Measurements from ENCODE around the gene TMSB10. TPM values are rescaled to one million over a fixed set of nuclear protein-coding genes. Genes with fewer than 3 reads are reported as not detected.
"Not testable (repeated sequence)": the region's sequence is repeated elsewhere in the genome, so short reads cannot be mapped to it uniquely, and the experiment has no call there.

Gene TMSB10
- total and polyA plus RNA-seq, 2 experiments from 2014 or later: 834 to 2,942 TPM

GRCh38 chr2:84865181-84865783 lies 40.2 kb upstream of the TMSB10 start (continued):
- TF ChIP-seq, protein P1, sequence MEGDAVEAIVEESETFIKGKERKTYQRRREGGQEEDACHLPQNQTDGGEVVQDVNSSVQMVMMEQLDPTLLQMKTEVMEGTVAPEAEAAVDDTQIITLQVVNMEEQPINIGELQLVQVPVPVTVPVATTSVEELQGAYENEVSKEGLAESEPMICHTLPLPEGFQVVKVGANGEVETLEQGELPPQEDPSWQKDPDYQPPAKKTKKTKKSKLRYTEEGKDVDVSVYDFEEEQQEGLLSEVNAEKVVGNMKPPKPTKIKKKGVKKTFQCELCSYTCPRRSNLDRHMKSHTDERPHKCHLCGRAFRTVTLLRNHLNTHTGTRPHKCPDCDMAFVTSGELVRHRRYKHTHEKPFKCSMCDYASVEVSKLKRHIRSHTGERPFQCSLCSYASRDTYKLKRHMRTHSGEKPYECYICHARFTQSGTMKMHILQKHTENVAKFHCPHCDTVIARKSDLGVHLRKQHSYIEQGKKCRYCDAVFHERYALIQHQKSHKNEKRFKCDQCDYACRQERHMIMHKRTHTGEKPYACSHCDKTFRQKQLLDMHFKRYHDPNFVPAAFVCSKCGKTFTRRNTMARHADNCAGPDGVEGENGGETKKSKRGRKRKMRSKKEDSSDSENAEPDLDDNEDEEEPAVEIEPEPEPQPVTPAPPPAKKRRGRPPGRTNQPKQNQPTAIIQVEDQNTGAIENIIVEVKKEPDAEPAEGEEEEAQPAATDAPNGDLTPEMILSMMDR (conservative IDR thresholded peaks at IDR 0.05; ENCODE audit: low read depth in 2 of 2): peak; percentile 25 to 41; a peak in 3 of 4 replicates
- no peak for TF ChIP-seq CREB1 (CRISPR knock-in tag; IDR thresholded peaks at IDR 0.05; ENCODE audit: low read depth)

DNA sequence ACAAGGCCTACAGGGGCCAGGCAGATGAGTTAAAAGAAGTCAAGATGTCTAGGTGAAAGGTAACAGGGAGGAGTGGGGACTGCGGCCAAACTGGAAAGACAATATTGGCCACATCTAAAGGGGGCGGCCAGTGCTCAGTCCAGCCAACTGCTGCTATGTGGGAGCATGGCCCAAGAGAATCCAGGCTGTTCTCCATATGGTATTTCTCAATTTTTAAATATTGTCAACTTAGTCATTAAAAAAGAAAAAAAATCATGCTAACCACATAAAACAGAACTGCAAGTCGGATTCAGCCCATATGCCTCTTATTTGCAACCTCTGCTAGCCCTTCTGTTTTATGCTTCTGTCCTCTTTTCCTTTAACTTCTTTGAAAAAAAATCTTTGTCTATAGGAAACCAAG lies 39.3 kb upstream of the TMSB10 start:
- no peaks in the 10 kb centered on the region; the same call in 2 of the 3 replicates for H3K9me3 Mint-ChIP-seq
- ATAC-seq: no peak
- H3K4me1 ChIP-seq (ENCODE audit: insufficient read depth): peaks cover 5% of the 10 kb centered on the region; the same call in 1 of the 2 replicates

DNA sequence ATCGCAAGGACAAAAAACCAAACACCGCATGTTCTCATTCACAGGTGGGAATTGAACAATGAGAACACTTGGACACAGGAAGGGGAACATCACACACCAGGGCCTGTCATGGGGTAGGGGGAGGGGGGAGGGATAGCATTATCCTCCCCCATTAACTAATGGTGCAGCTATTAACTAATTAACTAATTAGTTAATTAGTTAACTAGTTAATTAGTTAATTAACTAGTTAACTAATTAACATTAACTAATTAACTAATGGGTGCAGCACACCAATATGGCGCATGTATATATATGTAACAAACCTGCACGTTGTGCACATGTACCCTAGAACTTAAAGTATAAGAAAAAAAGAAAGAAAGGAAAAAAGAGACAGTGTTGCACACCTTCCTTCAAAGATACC lies 37.1 kb upstream of the TMSB10 start:
- H3K79me2 ChIP-seq (replicated peaks; ENCODE audit: insufficient read depth); H3K27ac ChIP-seq (ENCODE audit: low read depth); H3K27me3 Mint-ChIP-seq (ENCODE audit: insufficient read depth, low read depth, poor library complexity); DNase-seq (ENCODE audit: low spot score); H3K9me3 Mint-ChIP-seq; H4K20me1 ChIP-seq (replicated peaks; ENCODE audit: insufficient read depth); H3K4me3 ChIP-seq; H2AFZ ChIP-seq; H3K27me3 ChIP-seq (ENCODE audit: insufficient read depth); H3K36me3 Mint-ChIP-seq (ENCODE audit: low read depth); H3K27ac Mint-ChIP-seq; H3K4me2 ChIP-seq; H3K4me1 ChIP-seq (ENCODE audit: insufficient read depth); ATAC-seq; H3K36me3 ChIP-seq (ENCODE audit: insufficient read depth); H3K4me3 Mint-ChIP-seq; H3F3A ChIP-seq (replicated peaks; ENCODE audit: low read depth); H3K4me1 Mint-ChIP-seq; H3K9me2 ChIP-seq (ENCODE audit: insufficient read depth): not testable (repeated sequence)

More for the DNA sequence above, 39.3 kb upstream of the TMSB10 start:
- H3K27ac Mint-ChIP-seq: no peak overlapping the region
- H3K4me2 ChIP-seq: no peak overlapping the region
- H3K27me3 Mint-ChIP-seq (ENCODE audit: insufficient read depth, low read depth, poor library complexity): peaks cover 3% of the 10 kb centered on the region
- no peak for TF ChIP-seq CREB1 (CRISPR knock-in tag; IDR thresholded peaks at IDR 0.05; ENCODE audit: low read depth)
- TF ChIP-seq, protein P2, sequence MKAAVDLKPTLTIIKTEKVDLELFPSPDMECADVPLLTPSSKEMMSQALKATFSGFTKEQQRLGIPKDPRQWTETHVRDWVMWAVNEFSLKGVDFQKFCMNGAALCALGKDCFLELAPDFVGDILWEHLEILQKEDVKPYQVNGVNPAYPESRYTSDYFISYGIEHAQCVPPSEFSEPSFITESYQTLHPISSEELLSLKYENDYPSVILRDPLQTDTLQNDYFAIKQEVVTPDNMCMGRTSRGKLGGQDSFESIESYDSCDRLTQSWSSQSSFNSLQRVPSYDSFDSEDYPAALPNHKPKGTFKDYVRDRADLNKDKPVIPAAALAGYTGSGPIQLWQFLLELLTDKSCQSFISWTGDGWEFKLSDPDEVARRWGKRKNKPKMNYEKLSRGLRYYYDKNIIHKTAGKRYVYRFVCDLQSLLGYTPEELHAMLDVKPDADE (IDR thresholded peaks at IDR 0.05): no peak
- TF ChIP-seq EZH2 (IDR thresholded peaks at IDR 0.05; ENCODE audit: low read depth, unreplicated experiment): no peak
- H3K4me1 Mint-ChIP-seq: peaks cover 10% of the 10 kb centered on the region
- no peak for DNase-seq (ENCODE audit: low spot score)
- H3K4me3 Mint-ChIP-seq: no peak overlapping the region
- H3K79me2 ChIP-seq (replicated peaks; ENCODE audit: insufficient read depth): no peaks in the 10 kb centered on the region
- H4K20me1 ChIP-seq (replicated peaks; ENCODE audit: insufficient read depth): no peaks in the 10 kb centered on the region; the same call in 1 of the 2 replicates
- H3K36me3 ChIP-seq (ENCODE audit: insufficient read depth): no peaks in the 10 kb centered on the region
- H3K27me3 ChIP-seq (ENCODE audit: insufficient read depth): no peaks in the 10 kb centered on the region
- H3K4me3 ChIP-seq: no peak overlapping the region
- no peaks in the 10 kb centered on the region for H3F3A ChIP-seq (replicated peaks; ENCODE audit: low read depth)
- H3K9me2 ChIP-seq (ENCODE audit: insufficient read depth): no peaks in the 10 kb centered on the region
- H3K27ac ChIP-seq (ENCODE audit: low read depth): no peak overlapping the region
- H3K36me3 Mint-ChIP-seq (ENCODE audit: low read depth): no peaks in the 10 kb centered on the region
- no peak overlapping the region for H2AFZ ChIP-seq

GRCh38 chr2:84870306-84870705 lies 35.1 kb upstream of the TMSB10 start:
- peak; percentile 52 for ATAC-seq
- H3K4me1 Mint-ChIP-seq: no peaks in the 10 kb centered on the region

More at GRCh38 chr2:84870306-84870705, 35.1 kb upstream of the TMSB10 start:
- Histone ChIP-seq H2AFZ (no peak overlapping the region), H3K79me2 (replicated peaks; ENCODE audit: insufficient read depth) (no peaks in the 10 kb centered on the region), H3K27ac (ENCODE audit: low read depth) (no peak overlapping the region), H3K36me3 (ENCODE audit: insufficient read depth) (no peaks in the 10 kb centered on the region), H3K4me1 (ENCODE audit: insufficient read depth) (no peaks in the 10 kb centered on the region), H4K20me1 (replicated peaks; ENCODE audit: insufficient read depth) (no peaks in the 10 kb centered on the region), H3K27me3 (ENCODE audit: insufficient read depth) (no peaks in the 10 kb centered on the region), H3K4me2 (no peak overlapping the region), H3K9me2 (ENCODE audit: insufficient read depth) (no peaks in the 10 kb centered on the region), H3F3A (replicated peaks; ENCODE audit: low read depth) (no peaks in the 10 kb centered on the region), H3K4me3 (no peak overlapping the region)
- peak; percentile 36 for DNase-seq (ENCODE audit: low spot score)
- H3K27me3 Mint-ChIP-seq (ENCODE audit: insufficient read depth, low read depth, poor library complexity): no peaks in the 10 kb centered on the region
- no peak overlapping the region for H3K4me3 Mint-ChIP-seq
- H3K9me3 Mint-ChIP-seq: no peaks in the 10 kb centered on the region; the same call in 2 of the 3 replicates
- H3K36me3 Mint-ChIP-seq (ENCODE audit: low read depth): no peaks in the 10 kb centered on the region
- H3K27ac Mint-ChIP-seq: no peak overlapping the region
- TF ChIP-seq, protein P1 (conservative IDR thresholded peaks at IDR 0.05; ENCODE audit: low read depth in 2 of 2): peak; percentile 30 to 62
- TF ChIP-seq, protein P3, sequence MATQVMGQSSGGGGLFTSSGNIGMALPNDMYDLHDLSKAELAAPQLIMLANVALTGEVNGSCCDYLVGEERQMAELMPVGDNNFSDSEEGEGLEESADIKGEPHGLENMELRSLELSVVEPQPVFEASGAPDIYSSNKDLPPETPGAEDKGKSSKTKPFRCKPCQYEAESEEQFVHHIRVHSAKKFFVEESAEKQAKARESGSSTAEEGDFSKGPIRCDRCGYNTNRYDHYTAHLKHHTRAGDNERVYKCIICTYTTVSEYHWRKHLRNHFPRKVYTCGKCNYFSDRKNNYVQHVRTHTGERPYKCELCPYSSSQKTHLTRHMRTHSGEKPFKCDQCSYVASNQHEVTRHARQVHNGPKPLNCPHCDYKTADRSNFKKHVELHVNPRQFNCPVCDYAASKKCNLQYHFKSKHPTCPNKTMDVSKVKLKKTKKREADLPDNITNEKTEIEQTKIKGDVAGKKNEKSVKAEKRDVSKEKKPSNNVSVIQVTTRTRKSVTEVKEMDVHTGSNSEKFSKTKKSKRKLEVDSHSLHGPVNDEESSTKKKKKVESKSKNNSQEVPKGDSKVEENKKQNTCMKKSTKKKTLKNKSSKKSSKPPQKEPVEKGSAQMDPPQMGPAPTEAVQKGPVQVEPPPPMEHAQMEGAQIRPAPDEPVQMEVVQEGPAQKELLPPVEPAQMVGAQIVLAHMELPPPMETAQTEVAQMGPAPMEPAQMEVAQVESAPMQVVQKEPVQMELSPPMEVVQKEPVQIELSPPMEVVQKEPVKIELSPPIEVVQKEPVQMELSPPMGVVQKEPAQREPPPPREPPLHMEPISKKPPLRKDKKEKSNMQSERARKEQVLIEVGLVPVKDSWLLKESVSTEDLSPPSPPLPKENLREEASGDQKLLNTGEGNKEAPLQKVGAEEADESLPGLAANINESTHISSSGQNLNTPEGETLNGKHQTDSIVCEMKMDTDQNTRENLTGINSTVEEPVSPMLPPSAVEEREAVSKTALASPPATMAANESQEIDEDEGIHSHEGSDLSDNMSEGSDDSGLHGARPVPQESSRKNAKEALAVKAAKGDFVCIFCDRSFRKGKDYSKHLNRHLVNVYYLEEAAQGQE (IDR thresholded peaks at IDR 0.05; ENCODE audit: unreplicated experiment): no peak

All from GM23338 (cell line).